HCEC 1CT (cell line): ENCODE measurements around the gene SARNP.
"Not testable (repeated sequence)": the region's sequence is repeated elsewhere in the genome, so short reads cannot be mapped to it uniquely, and the experiment has no call there.

Experiments
- DNase-seq: peaks from one replicate; pipeline ENCODE4 v3.0.0-alpha.2; 2017

SARNP gene

GRCh38 chr12:55838361-55838760 lies 20.8 kb upstream of the SARNP start:
- DNase-seq = no peak

GRCh38 chr12:55834400-55834799 lies 16.9 kb upstream of the SARNP start:
- not testable (repeated sequence) for DNase-seq

GRCh38 chr12:55833056-55833455 lies 15.5 kb upstream of the SARNP start:
- DNase-seq = no peak

GRCh38 chr12:55831447-55831815 lies 13.9 kb upstream of the SARNP start:
- DNase-seq = no peak

- DNase-seq = peak; percentile 66
These were observed 13.3 kb upstream of the SARNP start for GRCh38 chr12:55830601-55831446.

- no peak for DNase-seq
These were observed 12.6 kb upstream of the SARNP start for GRCh38 chr12:55829967-55830600.

GRCh38 chr12:55828357-55828756 lies 10.8 kb upstream of the SARNP start:
- DNase-seq = no peak

GRCh38 chr12:55827806-55828205 lies 10.3 kb upstream of the SARNP start:
- DNase-seq = no peak

- DNase-seq = no peak
These were observed 7.2 kb upstream of the SARNP start for GRCh38 chr12:55824726-55825125.

- no peak for DNase-seq
These were observed 5.9 kb upstream of the SARNP start for GRCh38 chr12:55823419-55823818.

- DNase-seq = no peak
These were observed 4.7 kb upstream of the SARNP start for GRCh38 chr12:55822228-55822627.

- peak; percentile 36 for DNase-seq
These were observed 3.2 kb upstream of the SARNP start for GRCh38 chr12:55820679-55821078.

- peak; percentile 26 for DNase-seq
These were observed 1.4 kb upstream of the SARNP start for GRCh38 chr12:55818886-55819285.

- DNase-seq = no peak
These were observed 710 bp upstream of the SARNP start for GRCh38 chr12:55818140-55818728.

- no peak for DNase-seq
These were observed 611 bp downstream of the SARNP start for GRCh38 chr12:55816881-55817344.

- DNase-seq = no peak
These were observed 2.1 kb downstream of the SARNP start for GRCh38 chr12:55815473-55815872.

- DNase-seq = no peak
These were observed 3.3 kb downstream of the SARNP start for GRCh38 chr12:55814257-55814656.

GRCh38 chr12:55812088-55812487 lies 5.4 kb downstream of the SARNP start:
- no peak for DNase-seq

- no peak for DNase-seq
These were observed 8.2 kb downstream of the SARNP start for GRCh38 chr12:55809274-55809673.

GRCh38 chr12:55806982-55807381 lies 10.5 kb downstream of the SARNP start:
- no peak for DNase-seq

- no peak for DNase-seq
These were observed 20.0 kb downstream of the SARNP start for GRCh38 chr12:55797550-55797949.

- peak; percentile 41 for DNase-seq
These were observed 20.5 kb downstream of the SARNP start for GRCh38 chr12:55797068-55797467.

GRCh38 chr12:55795950-55796349 lies 21.6 kb downstream of the SARNP start:
- no peak for DNase-seq

GRCh38 chr12:55789893-55790292 lies 27.6 kb downstream of the SARNP start:
- no peak for DNase-seq
